ENCODE data around the gene SHOX.
"Not testable (repeated sequence)": the region's sequence is repeated elsewhere in the genome, so short reads cannot be mapped to it uniquely, and the experiment has no call there.

Gene SHOX

GRCh38 chrX:630612-631496, at the start of gene SHOX:
Gene SHOX, plus strand, starts transcription at chrX:630791. Its CDS starts 107 bp downstream, at chrX:630898.
- Histone ChIP-seq H3K9me3 (ENCODE audit: control insufficient read depth in 2 of 2, low read length in 2 of 2) (no peaks in the 10 kb centered on the region), H3K4me3 (ENCODE audit: low read length in 2 of 2) (no peak within 1 kb of the TSS), H3K9ac (ENCODE audit: low read depth in 1 of 2, low read length in 2 of 2) (no peak within 1 kb of the TSS), H3K36me3 (ENCODE audit: control insufficient read depth in 2 of 2, insufficient read depth in 2 of 2, low read length in 2 of 2) (no peaks in the 10 kb centered on the region), H3K4me1 (ENCODE audit: control insufficient read depth in 2 of 2, insufficient read depth in 2 of 2, low read length in 2 of 2) (no peaks in the 10 kb centered on the region), H3K27me3 (ENCODE audit: control insufficient read depth in 2 of 2, insufficient read depth in 2 of 2, low read length in 2 of 2) (peaks cover 13 to 41% of the 10 kb centered on the region in 2 donors), H3K27ac (ENCODE audit: low read depth in 2 of 2, low read length in 2 of 2) (no peak within 1 kb of the TSS)

GRCh38 chrX:581066-581465, 49.5 kb upstream of the SHOX start:
- no peak overlapping the region for H3K4me3 ChIP-seq (ENCODE audit: low read length in 2 of 2)
- H3K9me3 ChIP-seq (ENCODE audit: control insufficient read depth in 2 of 2, low read length in 2 of 2), result no peaks in the 10 kb centered on the region
- no peaks in the 10 kb centered on the region for H3K27me3 ChIP-seq (ENCODE audit: control insufficient read depth in 2 of 2, insufficient read depth in 2 of 2, low read length in 2 of 2)
- H3K27ac ChIP-seq (ENCODE audit: low read depth in 2 of 2, low read length in 2 of 2), result no peak overlapping the region
- H3K36me3 ChIP-seq (ENCODE audit: control insufficient read depth in 2 of 2, insufficient read depth in 2 of 2, low read length in 2 of 2), result no peaks in the 10 kb centered on the region
- H3K9ac ChIP-seq (ENCODE audit: low read depth in 1 of 2, low read length in 2 of 2), result no peak overlapping the region
- no peaks in the 10 kb centered on the region for H3K4me1 ChIP-seq (ENCODE audit: control insufficient read depth in 2 of 2, insufficient read depth in 2 of 2, low read length in 2 of 2)

GRCh38 chrX:581720-582298, 48.8 kb upstream of the SHOX start:
- Histone ChIP-seq H3K9ac (ENCODE audit: low read depth in 1 of 2, low read length in 2 of 2) (no peak overlapping the region), H3K36me3 (ENCODE audit: control insufficient read depth in 2 of 2, insufficient read depth in 2 of 2, low read length in 2 of 2) (no peaks in the 10 kb centered on the region), H3K4me1 (ENCODE audit: control insufficient read depth in 2 of 2, insufficient read depth in 2 of 2, low read length in 2 of 2) (no peaks in the 10 kb centered on the region), H3K27me3 (ENCODE audit: control insufficient read depth in 2 of 2, insufficient read depth in 2 of 2, low read length in 2 of 2) (no peaks in the 10 kb centered on the region), H3K9me3 (ENCODE audit: control insufficient read depth in 2 of 2, low read length in 2 of 2) (no peaks in the 10 kb centered on the region), H3K4me3 (ENCODE audit: low read length in 2 of 2) (no peak overlapping the region), H3K27ac (ENCODE audit: low read depth in 2 of 2, low read length in 2 of 2) (no peak overlapping the region)

- no peaks in the 10 kb centered on the region for H3K4me1 ChIP-seq (ENCODE audit: control insufficient read depth in 2 of 2, insufficient read depth in 2 of 2, low read length in 2 of 2)
- H3K4me3 ChIP-seq (ENCODE audit: low read length in 2 of 2), result no peak overlapping the region
- H3K27ac ChIP-seq (ENCODE audit: low read depth in 2 of 2, low read length in 2 of 2), result no peak overlapping the region
- H3K27me3 ChIP-seq (ENCODE audit: control insufficient read depth in 2 of 2, insufficient read depth in 2 of 2, low read length in 2 of 2), result no peaks in the 10 kb centered on the region
- H3K9ac ChIP-seq (ENCODE audit: low read depth in 1 of 2, low read length in 2 of 2), result no peak overlapping the region
- no peaks in the 10 kb centered on the region for H3K9me3 ChIP-seq (ENCODE audit: control insufficient read depth in 2 of 2, low read length in 2 of 2)
- H3K36me3 ChIP-seq (ENCODE audit: control insufficient read depth in 2 of 2, insufficient read depth in 2 of 2, low read length in 2 of 2), result no peaks in the 10 kb centered on the region
These were observed 46.0 kb upstream of the SHOX start for GRCh38 chrX:584572-584971.

GRCh38 chrX:585115-585808, 45.3 kb upstream of the SHOX start:
- Histone ChIP-seq H3K9ac (ENCODE audit: low read depth in 1 of 2, low read length in 2 of 2) (no peak overlapping the region), H3K4me1 (ENCODE audit: control insufficient read depth in 2 of 2, insufficient read depth in 2 of 2, low read length in 2 of 2) (no peaks in the 10 kb centered on the region), H3K9me3 (ENCODE audit: control insufficient read depth in 2 of 2, low read length in 2 of 2) (no peaks in the 10 kb centered on the region), H3K27ac (ENCODE audit: low read depth in 2 of 2, low read length in 2 of 2) (no peak overlapping the region), H3K27me3 (ENCODE audit: control insufficient read depth in 2 of 2, insufficient read depth in 2 of 2, low read length in 2 of 2) (no peaks in the 10 kb centered on the region), H3K4me3 (ENCODE audit: low read length in 2 of 2) (no peak overlapping the region), H3K36me3 (ENCODE audit: control insufficient read depth in 2 of 2, insufficient read depth in 2 of 2, low read length in 2 of 2) (no peaks in the 10 kb centered on the region)

- Histone ChIP-seq H3K4me3 (ENCODE audit: low read length in 2 of 2) (no peak overlapping the region), H3K9me3 (ENCODE audit: control insufficient read depth in 2 of 2, low read length in 2 of 2) (no peaks in the 10 kb centered on the region), H3K4me1 (ENCODE audit: control insufficient read depth in 2 of 2, insufficient read depth in 2 of 2, low read length in 2 of 2) (no peaks in the 10 kb centered on the region), H3K27ac (ENCODE audit: low read depth in 2 of 2, low read length in 2 of 2) (no peak overlapping the region), H3K9ac (ENCODE audit: low read depth in 1 of 2, low read length in 2 of 2) (no peak overlapping the region), H3K27me3 (ENCODE audit: control insufficient read depth in 2 of 2, insufficient read depth in 2 of 2, low read length in 2 of 2) (no peaks in the 10 kb centered on the region), H3K36me3 (ENCODE audit: control insufficient read depth in 2 of 2, insufficient read depth in 2 of 2, low read length in 2 of 2) (no peaks in the 10 kb centered on the region)
These were observed 44.2 kb upstream of the SHOX start for GRCh38 chrX:586351-586750.

GRCh38 chrX:589261-589660, 41.3 kb upstream of the SHOX start:
- H3K4me3 ChIP-seq (ENCODE audit: low read length in 2 of 2); H3K4me1 ChIP-seq (ENCODE audit: control insufficient read depth in 2 of 2, insufficient read depth in 2 of 2, low read length in 2 of 2); H3K36me3 ChIP-seq (ENCODE audit: control insufficient read depth in 2 of 2, insufficient read depth in 2 of 2, low read length in 2 of 2); H3K9ac ChIP-seq (ENCODE audit: low read depth in 1 of 2, low read length in 2 of 2); H3K9me3 ChIP-seq (ENCODE audit: control insufficient read depth in 2 of 2, low read length in 2 of 2); H3K27me3 ChIP-seq (ENCODE audit: control insufficient read depth in 2 of 2, insufficient read depth in 2 of 2, low read length in 2 of 2); H3K27ac ChIP-seq (ENCODE audit: low read depth in 2 of 2, low read length in 2 of 2): not testable (repeated sequence)

- Histone ChIP-seq H3K27me3 (ENCODE audit: control insufficient read depth in 2 of 2, insufficient read depth in 2 of 2, low read length in 2 of 2) (no peaks in the 10 kb centered on the region), H3K36me3 (ENCODE audit: control insufficient read depth in 2 of 2, insufficient read depth in 2 of 2, low read length in 2 of 2) (no peaks in the 10 kb centered on the region), H3K27ac (ENCODE audit: low read depth in 2 of 2, low read length in 2 of 2) (no peak overlapping the region), H3K9ac (ENCODE audit: low read depth in 1 of 2, low read length in 2 of 2) (no peak overlapping the region), H3K9me3 (ENCODE audit: control insufficient read depth in 2 of 2, low read length in 2 of 2) (peaks cover 0 to 2% of the 10 kb centered on the region in 2 donors), H3K4me1 (ENCODE audit: control insufficient read depth in 2 of 2, insufficient read depth in 2 of 2, low read length in 2 of 2) (no peaks in the 10 kb centered on the region), H3K4me3 (ENCODE audit: low read length in 2 of 2) (no peak overlapping the region)
These were observed 39.7 kb upstream of the SHOX start for GRCh38 chrX:590693-591404.

GRCh38 chrX:599837-600715, 30.5 kb upstream of the SHOX start:
- Histone ChIP-seq H3K36me3 (ENCODE audit: control insufficient read depth in 2 of 2, insufficient read depth in 2 of 2, low read length in 2 of 2) (no peaks in the 10 kb centered on the region), H3K4me1 (ENCODE audit: control insufficient read depth in 2 of 2, insufficient read depth in 2 of 2, low read length in 2 of 2) (no peaks in the 10 kb centered on the region), H3K27me3 (ENCODE audit: control insufficient read depth in 2 of 2, insufficient read depth in 2 of 2, low read length in 2 of 2) (no peaks in the 10 kb centered on the region), H3K27ac (ENCODE audit: low read depth in 2 of 2, low read length in 2 of 2) (no peak overlapping the region), H3K4me3 (ENCODE audit: low read length in 2 of 2) (no peak overlapping the region), H3K9ac (ENCODE audit: low read depth in 1 of 2, low read length in 2 of 2) (no peak overlapping the region), H3K9me3 (ENCODE audit: control insufficient read depth in 2 of 2, low read length in 2 of 2) (peaks cover 7 to 15% of the 10 kb centered on the region in 2 donors)
